ENCODE data around the gene PHACTR2. TPM values are rescaled to one million over a fixed set of nuclear protein-coding genes. Genes with fewer than 3 reads are reported as not detected.
"Not testable (repeated sequence)": the region's sequence is repeated elsewhere in the genome, so short reads cannot be mapped to it uniquely, and the experiment has no call there.

Gene PHACTR2
- total RNA-seq, 8 experiments from 2014 or later = 1.5 to 38.0 (median 10.3) TPM

GRCh38 chr6:143859891-143860660, 182.3 kb downstream of the PHACTR2 start:
- WGBS, 10 experiments = 85 to 100% (median 94%) methylated on average over 1 to 3 of the region's 3 CpGs

DNA sequence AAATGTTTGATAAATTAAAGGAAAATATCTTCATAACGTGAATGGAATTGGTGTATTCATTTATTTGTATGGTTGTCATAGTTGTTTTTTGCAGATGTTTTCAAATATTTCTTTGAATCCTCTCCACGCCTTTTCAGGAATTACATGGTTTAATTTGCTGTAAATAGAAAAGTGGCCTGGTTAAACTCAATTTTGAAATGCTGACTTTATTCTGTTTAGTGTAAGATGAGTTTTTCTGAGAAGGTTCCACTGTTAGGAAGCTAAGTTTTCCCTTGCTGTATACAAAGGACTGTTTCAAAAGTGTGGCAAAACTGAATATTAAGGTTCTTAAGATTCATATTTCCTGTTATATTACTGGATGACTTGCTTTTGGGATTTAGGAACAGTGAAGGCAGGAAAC, 186.0 kb downstream of the PHACTR2 start:
- ATAC-seq (replicated peaks in 6 of 8) = no peak
- in situ Hi-C loops (cut with MboI; ENCODE audit: low pct_unique_long_range_greater_than_20kb in 2 of 9, low sequenced_read_pairs in 9 of 9, unreplicated experiment in 9 of 9) = no loop called here
- H3K27ac ChIP-seq = no peak overlapping the region
- no peaks in the 10 kb centered on the region for H3K4me1 ChIP-seq (replicated peaks in 1 of 2)
- no peak overlapping the region for H3K4me3 ChIP-seq
- 56 to 100% (median 93%) methylated on average over 2 of the region's 2 CpGs; no CpG with 5 or more reads in 1 of the 10 experiments for WGBS, 10 experiments

More at GRCh38 chr6:143859891-143860660, 182.3 kb downstream of the PHACTR2 start:
- H3K4me3 ChIP-seq = no peak overlapping the region
- ATAC-seq (replicated peaks in 6 of 8) = peak in 6 of 8 experiments; percentile 27 to 66 (median 40)
- in situ Hi-C loops (cut with MboI; ENCODE audit: low pct_unique_long_range_greater_than_20kb in 2 of 9, low sequenced_read_pairs in 9 of 9, unreplicated experiment in 9 of 9) = no loop called here
- H3K27ac ChIP-seq = no peak overlapping the region
- no peaks in the 10 kb centered on the region for H3K4me1 ChIP-seq (replicated peaks in 1 of 2)

DNA sequence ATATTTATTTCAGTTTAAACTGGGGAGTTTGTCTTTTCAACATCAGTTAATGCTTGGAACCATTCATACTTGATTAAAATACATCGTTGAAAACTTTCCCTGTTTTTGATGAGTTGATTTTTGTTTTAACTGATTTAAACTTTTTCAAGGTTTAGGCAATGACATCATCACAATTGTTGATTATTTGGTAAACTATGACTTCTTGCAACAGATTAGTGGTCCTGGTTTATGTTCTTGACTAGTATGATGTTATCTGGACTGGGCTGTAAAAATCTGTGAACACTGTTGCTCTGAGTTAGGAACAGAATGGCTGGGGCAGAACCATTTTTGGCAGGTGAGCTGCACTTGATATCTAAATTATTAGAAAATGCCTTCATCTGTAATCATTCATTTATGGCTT, 186.5 kb downstream of the PHACTR2 start, which contains the start of gene ZC2HC1B:
ZC2HC1B (plus strand) TSS at position 241 of the 400 bp plus-strand sequence; CDS start at position 307, 66 bp downstream.
- in situ Hi-C loops (cut with MboI; ENCODE audit: low pct_unique_long_range_greater_than_20kb in 2 of 9, low sequenced_read_pairs in 9 of 9, unreplicated experiment in 9 of 9) = no loop called here
- ATAC-seq (replicated peaks in 6 of 8) = no peak
- 0 to 100% (median 40%) methylated on average over 1 of the region's 1 CpG; no CpG with 5 or more reads in 2 of the 10 experiments for WGBS, 10 experiments

GRCh38 chr6:143867236-143867635, 189.5 kb downstream of the PHACTR2 start:
- no peaks in the 10 kb centered on the region for H3K4me1 ChIP-seq (replicated peaks in 1 of 2)
- H3K4me3 ChIP-seq = no peak overlapping the region
- in situ Hi-C loops (cut with MboI; ENCODE audit: low pct_unique_long_range_greater_than_20kb in 2 of 9, low sequenced_read_pairs in 9 of 9, unreplicated experiment in 9 of 9) = no loop called here
- no peak for ATAC-seq (replicated peaks in 6 of 8)
- no peak overlapping the region for H3K27ac ChIP-seq

More for the DNA sequence above, 186.5 kb downstream of the PHACTR2 start, which contains the start of gene ZC2HC1B:
- Histone ChIP-seq H3K4me1 (replicated peaks in 1 of 2) (no peaks in the 10 kb centered on the region), H3K4me3 (no peak within 1 kb of the TSS), H3K27ac (no peak within 1 kb of the TSS)

DNA sequence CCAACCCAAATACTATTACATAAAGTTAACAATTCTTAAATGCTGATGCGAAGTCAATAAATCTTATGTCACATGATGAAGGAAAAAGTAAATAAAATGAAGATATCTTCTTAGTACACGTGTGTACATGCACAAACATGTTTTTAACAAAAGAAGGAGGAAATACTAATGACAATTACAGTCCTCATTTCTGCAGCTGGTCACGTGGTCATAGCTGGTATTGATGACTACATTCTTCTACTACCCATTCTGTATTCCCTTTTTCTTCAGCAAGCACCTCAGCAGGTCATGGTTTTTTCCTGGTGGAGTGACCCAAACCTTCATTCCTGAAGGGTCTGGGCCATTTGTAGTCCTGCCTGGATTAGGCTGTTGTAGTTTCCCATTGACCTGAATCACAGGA, 191.0 kb downstream of the PHACTR2 start:
- WGBS, 10 experiments = 71 to 100% (median 85%) methylated on average over 1 to 3 of the region's 3 CpGs
- H3K27ac ChIP-seq; ATAC-seq (replicated peaks in 6 of 8); H3K4me1 ChIP-seq (replicated peaks in 1 of 2); H3K4me3 ChIP-seq; in situ Hi-C loops (cut with MboI; ENCODE audit: low pct_unique_long_range_greater_than_20kb in 2 of 9, low sequenced_read_pairs in 9 of 9, unreplicated experiment in 9 of 9): not testable (repeated sequence)

DNA sequence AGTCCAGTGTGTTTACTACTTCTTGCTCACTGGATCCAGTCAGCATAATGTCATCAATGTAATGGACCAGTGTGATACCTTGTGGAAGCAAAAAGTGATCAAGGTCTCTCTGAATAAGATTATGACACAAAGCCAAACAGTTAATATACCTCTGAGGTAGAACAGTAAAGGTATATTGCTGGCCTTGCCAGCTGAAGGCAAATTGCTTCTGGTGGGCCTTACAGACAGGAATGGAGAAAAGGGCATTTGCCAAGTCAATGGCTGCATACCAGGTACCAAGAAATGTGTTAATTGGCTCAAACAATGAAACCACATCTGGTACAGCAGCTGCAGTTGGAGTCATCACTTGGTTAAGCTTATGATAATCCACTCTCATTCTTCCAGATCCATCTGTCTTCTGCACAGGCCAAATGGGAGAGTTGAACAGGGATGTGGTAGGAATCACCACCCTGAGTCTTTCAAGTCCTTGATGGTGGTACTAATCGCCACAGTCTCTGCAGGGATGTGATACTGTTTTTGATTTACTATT, 193.5 kb downstream of the PHACTR2 start:
- 20 to 80% (median 57%) methylated on average over 1 of the region's 1 CpG; no CpG with 5 or more reads in 7 of the 10 experiments for WGBS, 10 experiments
- in situ Hi-C loops (cut with MboI; ENCODE audit: low pct_unique_long_range_greater_than_20kb in 2 of 9, low sequenced_read_pairs in 9 of 9, unreplicated experiment in 9 of 9); ATAC-seq (replicated peaks in 6 of 8); H3K4me1 ChIP-seq (replicated peaks in 1 of 2); H3K27ac ChIP-seq; H3K4me3 ChIP-seq: not testable (repeated sequence)

DNA sequence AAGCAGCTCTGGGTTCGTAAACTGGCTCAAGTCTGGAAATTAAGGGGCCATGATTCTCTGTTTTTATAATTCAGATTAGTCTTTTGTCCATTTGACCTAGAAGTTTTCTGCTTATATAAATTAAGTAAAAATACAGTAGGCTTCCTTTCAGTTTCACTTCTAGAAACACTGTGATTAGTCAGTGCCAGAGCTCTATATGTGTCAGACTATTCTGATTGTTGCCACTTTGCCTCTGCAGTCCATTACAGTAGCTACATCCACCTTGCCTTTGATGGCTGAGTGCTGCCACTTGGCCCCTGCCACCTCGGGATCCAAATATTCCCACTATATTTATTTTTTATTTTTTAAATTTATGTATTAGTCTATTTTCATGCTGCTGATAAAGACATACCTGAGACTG, 194.4 kb downstream of the PHACTR2 start:
- in situ Hi-C loops (cut with MboI; ENCODE audit: low pct_unique_long_range_greater_than_20kb in 2 of 9, low sequenced_read_pairs in 9 of 9, unreplicated experiment in 9 of 9) = no loop called here
- Histone ChIP-seq H3K4me3 (no peak overlapping the region), H3K27ac (no peak overlapping the region), H3K4me1 (replicated peaks in 1 of 2) (no peaks in the 10 kb centered on the region)
- ATAC-seq (replicated peaks in 6 of 8) = peak in 2 of 8 experiments; percentile 48 to 52
- 40 to 94% (median 78%) methylated on average over 1 to 2 of the region's 2 CpGs; no CpG with 5 or more reads in 3 of the 10 experiments for WGBS, 10 experiments

DNA sequence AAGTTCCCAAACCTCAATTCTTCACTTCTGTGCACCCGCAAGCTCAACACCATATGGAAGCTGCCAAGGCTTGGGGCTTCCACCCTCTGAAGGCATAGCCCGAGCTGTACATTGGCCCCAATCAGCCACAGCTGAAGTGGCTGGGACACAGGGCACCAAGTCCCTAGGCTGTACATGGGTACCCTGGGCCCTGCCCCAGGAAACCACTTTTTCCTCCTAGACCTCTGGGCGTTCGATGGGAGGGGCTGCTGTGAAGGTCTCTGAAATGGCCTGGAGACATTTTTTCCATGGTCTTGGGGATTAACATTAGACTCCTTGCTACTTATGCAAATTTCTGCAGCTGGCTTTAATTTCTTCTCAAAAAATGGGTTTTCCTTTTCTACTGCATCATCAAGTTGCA, 195.8 kb downstream of the PHACTR2 start:
- H3K4me1 ChIP-seq (replicated peaks in 1 of 2); H3K27ac ChIP-seq; H3K4me3 ChIP-seq; in situ Hi-C loops (cut with MboI; ENCODE audit: low pct_unique_long_range_greater_than_20kb in 2 of 9, low sequenced_read_pairs in 9 of 9, unreplicated experiment in 9 of 9): not testable (repeated sequence)
- ATAC-seq (replicated peaks in 6 of 8) = peak in 3 of 8 experiments; percentile 8 to 55 (median 42)
- WGBS, 10 experiments = 24 to 100% (median 82%) methylated on average over 1 to 3 of the region's 4 CpGs; no CpG with 5 or more reads in 2 of the 10 experiments

GRCh38 chr6:143874503-143874902, 196.7 kb downstream of the PHACTR2 start:
- H3K4me3 ChIP-seq; in situ Hi-C loops (cut with MboI; ENCODE audit: low pct_unique_long_range_greater_than_20kb in 2 of 9, low sequenced_read_pairs in 9 of 9, unreplicated experiment in 9 of 9); H3K27ac ChIP-seq; H3K4me1 ChIP-seq (replicated peaks in 1 of 2); ATAC-seq (replicated peaks in 6 of 8): not testable (repeated sequence)

DNA sequence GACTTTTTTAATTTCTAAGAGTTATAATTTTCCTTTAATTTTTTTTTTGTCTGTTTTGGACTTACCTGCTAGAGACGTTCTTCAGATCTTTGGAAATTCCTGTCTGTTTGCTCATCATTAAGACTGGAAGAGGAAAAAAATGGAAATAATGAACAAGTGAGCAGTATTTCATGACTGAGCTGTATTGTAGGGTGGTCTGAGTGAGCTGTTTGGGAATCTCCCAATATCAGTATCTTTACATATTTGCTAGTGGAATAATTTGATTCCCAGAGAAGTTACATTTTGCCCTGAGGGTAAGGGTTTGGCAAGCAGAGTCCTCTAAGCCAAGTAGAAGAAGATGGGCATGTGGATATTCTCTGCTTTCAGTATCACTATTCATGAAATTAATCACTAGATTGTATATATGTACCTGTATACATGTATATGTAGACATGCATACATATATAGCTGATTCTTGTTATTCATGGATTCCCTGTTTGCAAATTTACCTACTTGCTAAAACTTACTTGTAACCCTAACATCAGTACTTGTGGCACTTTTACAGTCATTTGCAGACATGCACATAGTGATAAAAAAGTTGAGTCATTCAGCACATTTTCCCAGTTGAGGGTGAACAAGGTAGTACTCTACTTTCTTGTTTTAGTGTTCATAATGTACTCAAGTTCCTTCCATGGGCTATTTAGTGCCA, 200.0 kb downstream of the PHACTR2 start:
- Histone ChIP-seq H3K4me1 (replicated peaks in 1 of 2) (no peaks in the 10 kb centered on the region), H3K27ac (no peak overlapping the region), H3K4me3 (no peak overlapping the region)
- ATAC-seq (replicated peaks in 6 of 8) = peak in 2 of 8 experiments; percentile 62 to 72
- WGBS, 10 experiments = 29 to 100% (median 78%) methylated on average over 1 of the region's 1 CpG; no CpG with 5 or more reads in 5 of the 10 experiments
- in situ Hi-C loops (cut with MboI; ENCODE audit: low pct_unique_long_range_greater_than_20kb in 2 of 9, low sequenced_read_pairs in 9 of 9, unreplicated experiment in 9 of 9) = no loop called here

GRCh38 chr6:143878272-143878760, 200.6 kb downstream of the PHACTR2 start:
- Histone ChIP-seq H3K27ac (no peak overlapping the region), H3K4me3 (no peak overlapping the region), H3K4me1 (replicated peaks in 1 of 2) (no peaks in the 10 kb centered on the region)
- in situ Hi-C loops (cut with MboI; ENCODE audit: low pct_unique_long_range_greater_than_20kb in 2 of 9, low sequenced_read_pairs in 9 of 9, unreplicated experiment in 9 of 9) = no loop called here
- WGBS, 10 experiments = 56 to 100% (median 83%) methylated on average over 1 to 3 of the region's 3 CpGs; no CpG with 5 or more reads in 1 of the 10 experiments
- peak in 2 of 8 experiments; percentile 89 to 90 for ATAC-seq (replicated peaks in 6 of 8)

GRCh38 chr6:143880412-143880811, 202.6 kb downstream of the PHACTR2 start:
- Histone ChIP-seq H3K27ac (no peak overlapping the region), H3K4me1 (replicated peaks in 1 of 2) (no peaks in the 10 kb centered on the region), H3K4me3 (no peak overlapping the region)
- 11 to 100% (median 93%) methylated on average over 1 to 2 of the region's 2 CpGs; no CpG with 5 or more reads in 1 of the 10 experiments for WGBS, 10 experiments
- ATAC-seq (replicated peaks in 6 of 8) = no peak
- in situ Hi-C loops (cut with MboI; ENCODE audit: low pct_unique_long_range_greater_than_20kb in 2 of 9, low sequenced_read_pairs in 9 of 9, unreplicated experiment in 9 of 9) = no loop called here

Data from motor neuron (in vitro differentiated cells).